Upper lobe of left lung (tissue), 6 donors: ENCODE data around the gene BAHD1. TPM values are rescaled to one million over a fixed set of nuclear protein-coding genes. Genes with fewer than 3 reads are reported as not detected.

Experiments
- ATAC-seq, 2 donors: fragments of 200-7000 bp; cut with Tn5 transposase; one replicate each; pipeline ENCODE4 v1.9.1; 2022; ENCODE audit warnings: mild to moderate bottlenecking in 2 of 2, moderate library complexity in 2 of 2; ENCODE audit not compliant: low FRiP score in 2 of 2
- DNase-seq, 2 donors: peaks; one replicate each; pipeline ENCODE4 v3.0.0-alpha.2; 2019 to 2020
- H3K27ac ChIP-seq, 4 donors: fragments of 200-600 bp; sonication (generic); one replicate each; pipeline ENCODE4 v1.5.1; 2016 to 2019
- H3K27me3 ChIP-seq, 4 donors: fragments of 200-600 bp; sonication (generic); one replicate each; pipeline ENCODE4 v1.5.1; 2017 to 2019
- H3K36me3 ChIP-seq, 4 donors: fragments of 200-600 bp; sonication (generic); one replicate each; pipeline ENCODE4 v1.5.1; 2016 to 2019
- H3K4me1 ChIP-seq, 4 donors: fragments of 200-600 bp; sonication (generic); one replicate each; pipeline ENCODE4 v1.5.1; 2018 to 2019
- H3K4me3 ChIP-seq, 4 donors: fragments of 200-600 bp; sonication (generic); one replicate each; pipeline ENCODE4 v1.5.1; 2017 to 2019; ENCODE audit warnings: mild to moderate bottlenecking in 2 of 4, moderate library complexity in 1 of 4
- H3K9me3 ChIP-seq, 4 donors: fragments of 200-600 bp; sonication (generic); one replicate each; pipeline ENCODE4 v1.5.1; 2018 to 2019
- EP300 ChIP-seq, 4 donors: sonication (generic); formaldehyde crosslinking; IDR thresholded peaks; one replicate each; pipeline ENCODE4 v1.5.1; 2017; ENCODE audit warnings: antibody characterized with exemption in 4 of 4, control low read depth in 2 of 4
- POLR2A ChIP-seq, 4 donors: fragments of 450-650 bp; IDR thresholded peaks; one replicate each; pipeline ENCODE4 v1.5.1; 2016 to 2017; ENCODE audit warnings: antibody characterized with exemption in 4 of 4, mild to moderate bottlenecking in 2 of 4
- POLR2AphosphoS5 ChIP-seq, 2 donors: sonication (generic); formaldehyde crosslinking; IDR thresholded peaks; one replicate each; pipeline ENCODE4 v1.5.1; 2017; ENCODE audit warnings: antibody characterized with exemption in 2 of 2
- WGBS, 2 donors: methylation state at CpG; one replicate each; pipeline ENCODE4 v1.1.5; 2017 to 2018; 5-methylcytosine and 5-hydroxymethylcytosine counted together
- total RNA-seq, 6 donors: library from RNA; depleted of rRNA in 4 of 6; stranded (reverse); fragments of >200 nt in 4 of 6; gene quantifications; one replicate each; pipeline versions ENCODE4 v1.1.0 to v1.2.1, GENCODE V29; 2016 to 2021
- TF ChIP-seq, protein P1 (sequence below), 6 experiments: fragments of 450-650 bp in 4 of 6; fragments of 200-600 bp in 2 of 6; sonication (generic) in 2 of 6; IDR thresholded peaks; one replicate each; pipeline ENCODE4 v1.5.1; 2016 to 2019; ENCODE audit warnings: antibody characterized with exemption in 6 of 6
- donor health status: DM: no; HTN: no; CAD: no; lungs with moderate emphysema.
- donor health status: DM: no; HTN: yes; CAD: no; lungs with severe emphysema.

BAHD1 gene
- total RNA-seq, 6 donors from 2014 or later: 21.0 to 36.9 (median 28.5) TPM

DNA sequence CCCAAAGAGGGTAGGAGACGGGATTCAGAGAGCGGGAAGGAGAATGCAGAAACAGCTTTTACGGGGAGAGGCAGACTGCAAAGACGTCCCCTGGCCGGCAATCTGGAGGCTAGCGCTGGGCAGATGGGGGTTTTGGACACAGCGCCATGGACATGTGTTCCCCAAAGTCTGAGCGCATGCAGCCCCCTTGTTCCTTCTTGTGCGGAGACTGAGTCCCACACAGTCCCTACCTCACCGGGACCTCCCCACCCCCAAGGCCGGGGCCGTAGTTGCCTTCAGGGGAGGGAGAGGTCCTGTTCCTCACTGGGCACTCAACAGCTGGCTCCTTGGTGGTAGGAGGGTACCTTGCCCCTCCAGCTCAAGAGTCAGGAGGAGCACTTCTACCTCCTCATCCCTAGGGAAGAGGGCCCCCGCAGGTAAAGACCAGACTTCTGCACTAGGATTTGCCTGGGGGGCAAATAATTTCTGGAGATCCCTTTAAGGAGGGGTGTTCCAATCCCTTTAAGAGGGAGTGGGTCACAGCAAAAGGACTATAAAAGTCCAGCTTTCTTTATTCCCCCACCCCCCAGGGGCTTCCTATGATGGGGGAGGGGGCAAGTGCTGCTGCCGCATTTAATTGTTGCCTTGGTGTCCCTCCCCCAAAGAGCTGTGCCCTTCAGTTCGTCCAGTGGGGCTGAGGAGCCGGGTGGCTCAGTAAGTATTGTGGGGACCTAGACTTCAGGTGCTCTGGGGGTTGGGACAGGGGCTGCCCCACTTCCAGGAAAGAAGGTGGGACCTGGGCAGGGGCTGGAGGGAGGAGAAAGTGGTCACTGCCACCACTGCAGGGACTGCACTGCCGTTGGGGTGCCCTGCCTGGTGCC lies 3.6 kb upstream of the BAHD1 start:
- ATAC-seq (no peak), DNase-seq (no peak)
- Histone ChIP-seq H3K4me3 (peak overlapping the region in 3 of 4 donors; percentile 27 to 45 (median 40)), H3K4me1 (peaks cover 30 to 43% (median 34%) of the 10 kb centered on the region in 4 donors), H3K9me3 (no peaks in the 10 kb centered on the region), H3K36me3 (no peaks in the 10 kb centered on the region), H3K27ac (no peak overlapping the region), H3K27me3 (peaks cover 0 to 34% (median 14%) of the 10 kb centered on the region in 4 donors)
- TF ChIP-seq POLR2A (IDR thresholded peaks at IDR 0.05): no peak
- no peak for TF ChIP-seq EP300 (IDR thresholded peaks at IDR 0.05)
- TF ChIP-seq, protein P1, sequence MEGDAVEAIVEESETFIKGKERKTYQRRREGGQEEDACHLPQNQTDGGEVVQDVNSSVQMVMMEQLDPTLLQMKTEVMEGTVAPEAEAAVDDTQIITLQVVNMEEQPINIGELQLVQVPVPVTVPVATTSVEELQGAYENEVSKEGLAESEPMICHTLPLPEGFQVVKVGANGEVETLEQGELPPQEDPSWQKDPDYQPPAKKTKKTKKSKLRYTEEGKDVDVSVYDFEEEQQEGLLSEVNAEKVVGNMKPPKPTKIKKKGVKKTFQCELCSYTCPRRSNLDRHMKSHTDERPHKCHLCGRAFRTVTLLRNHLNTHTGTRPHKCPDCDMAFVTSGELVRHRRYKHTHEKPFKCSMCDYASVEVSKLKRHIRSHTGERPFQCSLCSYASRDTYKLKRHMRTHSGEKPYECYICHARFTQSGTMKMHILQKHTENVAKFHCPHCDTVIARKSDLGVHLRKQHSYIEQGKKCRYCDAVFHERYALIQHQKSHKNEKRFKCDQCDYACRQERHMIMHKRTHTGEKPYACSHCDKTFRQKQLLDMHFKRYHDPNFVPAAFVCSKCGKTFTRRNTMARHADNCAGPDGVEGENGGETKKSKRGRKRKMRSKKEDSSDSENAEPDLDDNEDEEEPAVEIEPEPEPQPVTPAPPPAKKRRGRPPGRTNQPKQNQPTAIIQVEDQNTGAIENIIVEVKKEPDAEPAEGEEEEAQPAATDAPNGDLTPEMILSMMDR (IDR thresholded peaks at IDR 0.05): no peak
- TF ChIP-seq POLR2AphosphoS5 (IDR thresholded peaks at IDR 0.05): no peak
- WGBS, 2 donors: 14 to 23% methylated on average over 11 to 17 of the region's 17 CpGs

DNA sequence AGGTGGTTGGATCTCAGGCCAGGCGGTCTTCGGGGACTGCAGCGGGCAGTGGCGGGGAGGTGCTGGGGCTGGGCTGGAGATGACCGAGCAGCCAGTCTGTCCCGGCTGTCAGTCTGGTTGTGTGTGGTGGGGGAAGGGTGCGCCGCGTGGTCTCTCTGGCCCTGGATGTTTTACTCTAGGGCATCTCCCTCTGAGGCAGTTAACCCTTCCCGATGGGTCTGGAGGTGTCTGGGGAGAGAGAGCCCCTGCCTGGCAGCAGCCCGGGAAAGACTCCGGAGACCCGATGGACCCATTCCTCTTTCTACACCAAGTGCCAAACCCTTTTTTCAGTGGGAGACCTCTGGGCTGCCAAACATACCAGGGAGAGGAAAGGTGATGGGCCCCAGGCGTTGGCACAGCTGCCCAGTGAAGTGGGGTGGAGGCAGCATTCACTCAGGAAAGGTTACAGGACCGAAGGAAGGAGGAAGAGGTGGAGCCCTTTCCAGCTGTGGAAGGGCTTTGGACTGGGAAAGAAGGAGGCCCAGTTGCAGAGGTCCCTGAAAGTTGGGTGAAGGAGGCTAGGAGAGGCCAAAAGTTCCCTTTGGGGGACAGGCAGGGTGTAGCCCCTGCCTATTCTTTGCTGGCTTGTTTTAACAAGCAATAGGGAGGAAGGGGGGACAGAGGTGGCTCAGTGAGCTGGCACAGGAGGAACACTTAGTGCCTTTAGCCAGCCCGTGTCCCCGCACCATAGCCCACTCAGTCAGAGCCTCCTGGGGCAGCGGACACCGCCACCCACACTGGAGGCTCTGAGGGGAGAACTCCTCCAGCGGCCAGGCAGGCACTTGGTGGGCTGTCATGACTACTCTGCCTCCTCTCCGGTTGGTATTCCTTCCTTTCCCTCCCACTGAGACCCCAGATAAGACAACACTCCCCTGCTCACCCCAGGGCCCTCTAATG lies 2.7 kb upstream of the BAHD1 start:
- TF ChIP-seq, protein P1 (IDR thresholded peaks at IDR 0.05): no peak
- no peak for TF ChIP-seq EP300 (IDR thresholded peaks at IDR 0.05)
- no peak for TF ChIP-seq POLR2AphosphoS5 (IDR thresholded peaks at IDR 0.05)
- TF ChIP-seq POLR2A (IDR thresholded peaks at IDR 0.05): no peak
- Histone ChIP-seq H3K27ac (no peak overlapping the region), H3K9me3 (no peaks in the 10 kb centered on the region), H3K4me3 (no peak overlapping the region), H3K27me3 (peaks cover 0 to 34% (median 14%) of the 10 kb centered on the region in 4 donors), H3K4me1 (peaks cover 38 to 52% (median 42%) of the 10 kb centered on the region in 4 donors), H3K36me3 (no peaks in the 10 kb centered on the region)
- 51 to 84% methylated on average over 8 to 18 of the region's 21 CpGs for WGBS, 2 donors
- no peak for ATAC-seq
- peak in 1 of 2 donors; percentile 69 for DNase-seq

DNA sequence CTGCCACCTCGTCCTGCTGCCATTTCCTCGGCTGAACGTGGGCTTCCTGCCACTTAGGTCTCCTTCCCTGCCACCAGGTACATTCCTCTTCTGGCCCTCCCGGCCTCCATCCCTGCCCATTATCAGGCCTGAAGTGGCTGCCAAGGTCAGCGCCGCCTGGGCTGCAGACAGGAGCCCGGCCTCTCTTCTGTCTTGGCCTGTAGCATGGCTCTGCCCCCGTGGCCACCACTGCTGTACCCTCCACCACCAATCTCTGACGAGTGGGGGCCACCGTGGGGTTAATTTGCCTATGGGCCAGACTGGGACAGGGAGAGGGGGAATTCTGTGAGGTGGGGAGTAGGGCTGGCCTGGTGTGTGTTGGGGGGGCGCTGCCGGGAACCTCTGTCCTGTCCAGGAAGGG lies 2.0 kb upstream of the BAHD1 start:
- TF ChIP-seq POLR2AphosphoS5 (IDR thresholded peaks at IDR 0.05): no peak
- TF ChIP-seq, protein P1 (IDR thresholded peaks at IDR 0.05): no peak
- TF ChIP-seq EP300 (IDR thresholded peaks at IDR 0.05): no peak
- TF ChIP-seq POLR2A (IDR thresholded peaks at IDR 0.05): no peak
- H3K36me3 ChIP-seq: no peaks in the 10 kb centered on the region
- H3K4me3 ChIP-seq: no peak overlapping the region
- ATAC-seq (no peak), DNase-seq (peak in 1 of 2 donors; percentile 64)
- 63 to 75% methylated on average over 12 of the region's 12 CpGs for WGBS, 2 donors
- no peak overlapping the region for H3K27ac ChIP-seq
- no peaks in the 10 kb centered on the region for H3K9me3 ChIP-seq
- H3K27me3 ChIP-seq: peaks cover 0 to 34% (median 14%) of the 10 kb centered on the region in 4 donors
- H3K4me1 ChIP-seq: peaks cover 39 to 59% (median 46%) of the 10 kb centered on the region in 4 donors

DNA sequence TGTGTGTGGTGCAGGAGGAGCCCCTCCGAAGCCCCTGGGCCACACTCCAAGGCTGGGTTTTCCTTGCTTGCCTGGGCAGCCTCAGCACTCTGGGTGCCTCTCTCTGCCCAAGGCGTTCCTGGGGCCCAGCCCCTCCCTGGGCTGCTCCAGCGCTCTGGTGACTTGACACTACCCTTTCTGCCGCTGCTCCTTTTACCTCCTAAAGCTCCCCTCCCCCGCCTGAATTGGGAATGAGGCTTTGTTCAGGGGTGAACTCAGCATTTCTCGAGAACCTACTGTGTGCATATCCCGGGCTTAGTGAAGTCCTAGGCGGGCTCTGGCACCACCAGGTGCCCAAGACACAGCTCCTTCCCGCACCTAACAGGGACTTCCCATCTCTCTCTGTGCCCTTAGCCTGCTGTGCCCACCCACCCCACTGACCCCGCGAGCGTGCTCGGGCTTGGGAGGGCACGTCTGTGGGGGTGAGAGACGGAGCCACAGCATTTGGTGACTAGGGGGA lies 1.2 kb upstream of the BAHD1 start:
- no peak for TF ChIP-seq POLR2A (IDR thresholded peaks at IDR 0.05)
- TF ChIP-seq, protein P1 (IDR thresholded peaks at IDR 0.05): no peak
- no peak for TF ChIP-seq EP300 (IDR thresholded peaks at IDR 0.05)
- no peak for TF ChIP-seq POLR2AphosphoS5 (IDR thresholded peaks at IDR 0.05)
- peaks cover 0 to 34% (median 14%) of the 10 kb centered on the region in 4 donors for H3K27me3 ChIP-seq
- H3K9me3 ChIP-seq: no peaks in the 10 kb centered on the region
- DNase-seq (peak; percentile 44 to 77), ATAC-seq (peak in 1 of 2 donors; percentile 0)
- 15 to 28% methylated on average over 12 of the region's 15 CpGs for WGBS, 2 donors
- H3K36me3 ChIP-seq: no peaks in the 10 kb centered on the region
- H3K4me1 ChIP-seq: peaks cover 44 to 67% (median 48%) of the 10 kb centered on the region in 4 donors
- peak overlapping the region in 1 of 4 donors; percentile 91 for H3K27ac ChIP-seq
- H3K4me3 ChIP-seq: peak overlapping the region in 3 of 4 donors; percentile 96 to 99 (median 98)
